GM18858 (cell line): ENCODE measurements around the gene RELB.
"Not testable (repeated sequence)": the region's sequence is repeated elsewhere in the genome, so short reads cannot be mapped to it uniquely, and the experiment has no call there.

ENCODE experiments used
- ATAC-seq: cut with Tn5 transposase; IDR thresholded peaks from one replicate; pipeline ENCODE4 v1.9.1; 2021; ENCODE audit not compliant: unreplicated experiment

Gene RELB

GRCh38 chr19:44986389-44986788, 14.9 kb upstream of the RELB start:
- ATAC-seq = no peak

GRCh38 chr19:44987148-44987675, 14.1 kb upstream of the RELB start:
- ATAC-seq = no peak

DNA sequence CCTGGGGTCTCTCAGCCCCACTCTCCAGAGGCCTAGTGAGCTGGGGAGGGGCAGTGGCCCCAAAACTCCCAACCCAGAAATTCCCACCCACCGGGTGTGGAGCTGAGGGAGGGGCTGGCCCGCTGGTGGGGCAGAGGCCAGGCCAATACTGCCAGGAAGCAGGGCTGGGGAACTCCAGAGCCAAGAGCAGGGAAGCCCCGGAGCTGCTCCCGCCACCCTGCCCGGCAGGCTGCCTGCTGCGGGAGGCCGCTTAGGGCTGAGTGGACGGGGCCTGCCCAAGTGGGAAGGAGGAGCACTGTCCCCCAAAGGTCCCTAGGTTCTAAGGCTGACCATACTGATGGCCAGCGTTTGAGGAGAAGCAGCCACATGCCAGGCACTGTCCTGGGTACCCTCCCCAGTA, 13.0 kb upstream of the RELB start:
- no peak for ATAC-seq

GRCh38 chr19:44988896-44989556, 12.2 kb upstream of the RELB start:
- ATAC-seq = no peak

GRCh38 chr19:44990459-44990858, 10.8 kb upstream of the RELB start:
- ATAC-seq = no peak

GRCh38 chr19:44990966-44991365, 10.3 kb upstream of the RELB start:
- ATAC-seq = no peak

- ATAC-seq = no peak
Measured at GRCh38 chr19:44992336-44993163, 8.7 kb upstream of the RELB start.

DNA sequence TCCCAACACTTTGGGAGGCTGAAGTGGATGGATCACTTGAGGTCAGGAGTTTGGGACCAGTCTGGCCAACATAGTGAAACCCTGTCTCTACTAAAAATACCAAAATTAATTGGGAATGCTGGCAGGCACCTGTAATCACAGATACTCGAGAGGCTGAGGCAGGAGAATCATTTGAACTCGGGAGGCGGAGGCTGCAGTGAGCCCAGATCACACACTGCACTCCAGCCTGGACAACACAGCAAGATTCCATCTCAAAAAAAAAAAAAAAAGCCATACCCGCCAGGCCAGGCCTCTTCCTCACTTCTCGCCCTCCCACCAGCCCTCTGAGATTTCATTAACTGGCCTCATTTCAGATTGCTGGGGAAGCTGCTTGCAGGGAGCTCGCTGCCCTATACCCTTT, 7.7 kb upstream of the RELB start:
- ATAC-seq = no peak

- no peak for ATAC-seq
Measured at GRCh38 chr19:44993926-44994537, 7.2 kb upstream of the RELB start.

GRCh38 chr19:44998025-44998424, 3.2 kb upstream of the RELB start:
- no peak for ATAC-seq

DNA sequence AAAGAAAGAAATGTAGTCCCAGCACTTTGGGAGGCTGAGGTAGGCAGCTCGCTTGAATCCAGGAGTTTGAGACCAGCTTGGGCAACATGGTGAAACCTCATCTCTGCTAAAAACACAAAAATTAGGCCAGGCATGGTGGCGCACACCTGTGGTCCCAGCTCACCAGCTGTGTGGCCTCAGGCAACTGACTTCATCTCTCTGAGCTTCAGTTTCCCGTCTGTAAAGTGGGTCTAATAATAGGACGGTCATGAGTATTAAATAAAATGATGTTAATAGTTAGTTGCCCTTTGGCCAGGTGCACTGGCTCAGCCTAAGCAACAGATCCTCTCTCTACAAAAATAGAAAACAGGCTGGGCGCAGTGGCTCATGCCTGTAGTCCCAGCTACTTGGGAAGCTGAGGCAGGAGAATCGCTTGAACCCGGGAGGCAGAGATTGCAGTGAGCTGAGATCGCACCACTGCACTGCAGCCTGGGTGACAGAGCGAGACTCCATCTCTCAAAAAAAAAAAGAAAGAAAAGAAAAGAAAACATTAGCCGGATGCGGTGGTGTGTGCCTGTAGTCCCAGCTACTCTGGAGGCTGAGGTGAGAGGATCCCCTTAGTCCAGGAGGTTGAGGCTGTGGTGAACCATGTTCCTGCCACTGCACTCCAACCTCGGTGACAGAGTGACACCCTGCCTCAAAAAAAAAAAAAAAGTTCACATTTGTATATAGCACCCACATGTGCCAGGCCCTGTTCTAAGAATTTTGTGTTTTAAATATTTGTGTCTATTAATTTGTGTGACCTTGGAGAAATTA, 1.9 kb upstream of the RELB start:
- ATAC-seq = not testable (repeated sequence)

GRCh38 chr19:45000665-45001064, 599 bp upstream of the RELB start:
- not testable (repeated sequence) for ATAC-seq

DNA sequence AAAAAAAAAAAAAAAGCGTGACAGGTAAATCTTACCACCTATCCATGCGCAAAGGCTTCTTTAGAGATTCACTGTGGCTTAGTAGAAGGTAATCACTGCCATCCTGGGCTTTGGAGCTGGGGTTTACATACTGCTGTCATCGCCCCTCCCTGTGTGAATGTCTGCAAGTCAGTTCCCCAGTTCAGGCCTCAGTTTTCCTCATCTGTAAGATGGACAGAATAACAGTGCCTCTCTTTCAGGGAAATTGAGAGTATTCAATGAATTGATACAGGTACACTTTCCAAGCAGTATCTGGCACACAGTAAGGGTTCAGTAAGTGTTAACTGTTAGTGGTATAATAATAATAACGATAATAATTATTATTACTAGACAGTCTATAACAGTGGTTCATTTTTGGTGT, 2.2 kb downstream of the RELB start:
- ATAC-seq = no peak

DNA sequence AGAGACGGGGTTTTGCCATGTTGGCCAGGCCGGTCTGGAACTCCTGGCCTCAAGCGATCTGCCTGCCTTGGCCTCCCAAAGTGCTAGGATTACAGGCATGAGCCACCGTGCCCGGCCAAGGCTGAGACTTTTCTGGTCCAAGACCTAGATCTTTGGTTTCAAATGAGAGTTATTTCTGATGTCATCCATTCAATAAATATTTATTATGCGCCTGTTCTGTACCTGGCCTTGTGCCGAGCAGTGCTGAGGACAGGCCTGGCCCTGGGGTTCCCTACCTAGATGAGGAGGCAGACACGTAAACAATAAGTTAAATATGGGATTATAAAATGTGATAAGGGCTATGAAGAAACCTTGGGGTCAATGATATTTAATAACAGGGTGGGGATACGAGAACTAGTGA, 4.5 kb downstream of the RELB start:
- ATAC-seq = no peak

DNA sequence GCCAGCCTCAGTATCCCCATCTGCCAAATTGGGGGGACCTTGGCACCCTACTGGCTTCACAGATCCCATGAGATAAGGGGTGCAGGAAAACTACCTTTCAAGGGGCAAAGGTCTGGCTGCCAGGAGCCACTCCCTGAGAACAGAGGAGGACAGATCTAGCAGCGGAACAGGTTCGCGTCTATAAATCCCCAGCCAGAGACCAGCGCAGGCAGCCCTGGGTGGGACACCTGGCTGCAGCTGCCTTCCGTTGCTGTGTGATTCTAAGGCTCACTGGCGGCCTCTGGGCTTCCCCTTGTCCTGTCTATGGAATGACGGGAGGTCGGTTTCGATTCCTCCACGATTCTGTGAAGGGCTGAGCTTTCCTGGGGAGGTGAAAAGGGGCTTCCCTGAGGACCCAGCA, 7.3 kb downstream of the RELB start:
- ATAC-seq = no peak

DNA sequence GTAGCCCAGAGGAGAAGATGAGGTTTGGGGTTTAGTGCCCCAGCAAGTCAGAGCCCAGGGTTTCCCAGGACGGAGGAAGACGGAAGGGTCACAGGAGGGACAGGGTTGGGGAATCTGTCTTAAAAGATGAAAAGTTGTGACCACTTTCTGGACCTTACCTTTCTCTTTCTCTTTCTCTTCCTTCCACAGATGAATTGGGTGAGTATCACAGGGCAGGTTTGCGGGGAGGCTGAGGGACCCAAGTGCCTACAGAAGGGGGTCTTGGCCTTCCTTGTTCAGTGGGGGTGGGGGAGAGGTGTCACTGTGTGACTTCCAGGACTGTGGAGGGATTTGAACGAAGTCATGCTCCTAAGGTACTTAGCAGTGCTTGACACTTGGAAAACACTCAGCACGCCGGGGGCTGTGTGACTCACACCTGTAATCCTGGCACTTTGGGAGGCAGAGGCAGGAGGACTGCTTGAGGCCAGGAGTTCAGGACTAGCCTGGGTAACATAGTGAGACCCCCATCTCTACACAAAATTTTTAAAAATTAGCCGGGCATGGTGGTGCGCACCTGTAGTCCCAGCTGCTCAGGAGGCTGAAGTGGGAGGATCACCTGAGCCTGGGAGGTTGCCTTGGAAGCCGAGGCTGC, 8.5 kb downstream of the RELB start:
- no peak for ATAC-seq

DNA sequence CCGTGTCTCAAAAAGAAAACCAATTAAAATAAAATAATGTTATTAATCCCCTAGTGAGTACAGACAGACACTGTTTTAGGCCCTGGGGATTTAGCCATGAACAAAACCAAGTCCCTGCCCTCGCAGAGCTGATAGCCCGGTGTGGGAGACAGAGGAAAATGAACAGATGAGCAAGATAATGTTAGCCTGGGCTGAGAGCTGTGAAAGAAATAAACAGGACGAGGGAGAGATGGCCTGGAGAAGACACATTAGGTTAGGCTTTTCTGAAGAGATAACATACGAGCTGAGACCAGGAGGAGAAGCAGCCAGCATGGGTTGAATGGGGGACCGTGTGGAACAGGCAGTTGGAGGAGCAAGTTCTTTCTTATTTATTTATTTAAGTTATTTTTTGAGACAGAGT, 9.0 kb downstream of the RELB start:
- no peak for ATAC-seq

DNA sequence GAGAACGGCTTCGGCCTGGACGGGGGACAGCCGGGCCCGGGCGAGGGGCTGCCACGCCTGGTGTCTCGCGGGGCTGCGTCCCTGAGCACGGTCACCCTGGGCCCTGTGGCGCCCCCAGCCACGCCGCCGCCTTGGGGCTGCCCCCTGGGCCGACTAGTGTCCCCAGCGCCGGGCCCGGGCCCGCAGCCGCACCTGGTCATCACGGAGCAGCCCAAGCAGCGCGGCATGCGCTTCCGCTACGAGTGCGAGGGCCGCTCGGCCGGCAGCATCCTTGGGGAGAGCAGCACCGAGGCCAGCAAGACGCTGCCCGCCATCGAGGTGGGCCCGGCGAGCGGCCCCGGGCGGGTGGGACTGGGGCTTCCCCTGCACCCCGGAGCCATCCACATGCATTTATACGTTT, 10.7 kb downstream of the RELB start:
- ATAC-seq = no peak

GRCh38 chr19:45016388-45017314, 15.4 kb downstream of the RELB start:
- peak; percentile 82 for ATAC-seq

DNA sequence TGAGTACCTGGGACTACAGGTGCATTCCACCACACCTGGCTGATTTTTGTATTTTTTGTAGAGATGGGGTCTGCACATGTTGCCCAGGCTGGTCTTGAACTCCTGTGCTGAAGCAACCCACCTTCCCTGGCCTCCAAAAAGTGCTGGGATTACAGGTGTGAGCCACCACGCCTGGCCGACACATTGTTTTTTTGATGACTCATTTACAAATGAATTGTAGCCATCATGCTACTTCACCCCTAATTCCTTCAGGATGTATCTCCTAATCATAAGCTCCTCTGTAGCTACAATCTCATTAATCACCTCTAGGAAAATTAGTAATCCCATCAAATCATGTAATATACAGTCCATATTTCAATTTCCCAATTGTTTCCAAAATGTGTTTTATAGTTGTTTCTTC, 17.9 kb downstream of the RELB start:
- no peak for ATAC-seq
